ENCODE data around the gene KIAA1671.

KIAA1671 gene

DNA sequence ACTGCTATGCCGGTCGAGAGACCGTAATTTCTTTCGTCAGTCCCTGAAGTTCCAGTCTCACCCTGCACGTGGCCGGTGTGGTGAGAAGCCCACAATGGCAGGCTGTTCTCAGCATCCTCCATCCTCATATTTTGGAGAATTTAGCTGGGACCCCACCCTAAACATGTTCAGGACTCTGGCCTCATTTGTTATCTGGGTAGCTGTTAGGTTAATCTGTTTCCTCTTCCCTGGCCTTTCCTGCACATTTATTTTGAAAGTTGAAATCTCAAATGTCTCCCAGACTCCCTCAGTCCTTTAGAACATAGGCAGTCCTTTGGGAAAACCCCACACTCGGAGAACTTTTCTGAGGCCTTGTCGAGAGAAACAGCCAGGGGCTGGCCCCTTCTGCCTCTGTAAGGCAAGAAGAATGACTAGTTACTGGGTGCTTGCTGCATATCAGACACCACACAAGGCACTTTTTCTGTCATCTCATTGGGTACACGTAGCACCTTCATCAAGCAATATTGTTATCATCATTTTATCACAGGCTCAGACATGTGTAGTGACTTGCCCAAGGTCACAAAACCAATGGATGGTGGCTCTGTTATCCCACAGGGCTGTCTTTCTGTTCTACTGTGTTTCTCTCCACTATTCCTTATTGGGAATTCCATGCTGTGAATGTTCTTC lies 137.8 kb downstream of the KIAA1671 start:
- no peak for DNase-seq (ENCODE audit: low read depth, low spot score)

DNA sequence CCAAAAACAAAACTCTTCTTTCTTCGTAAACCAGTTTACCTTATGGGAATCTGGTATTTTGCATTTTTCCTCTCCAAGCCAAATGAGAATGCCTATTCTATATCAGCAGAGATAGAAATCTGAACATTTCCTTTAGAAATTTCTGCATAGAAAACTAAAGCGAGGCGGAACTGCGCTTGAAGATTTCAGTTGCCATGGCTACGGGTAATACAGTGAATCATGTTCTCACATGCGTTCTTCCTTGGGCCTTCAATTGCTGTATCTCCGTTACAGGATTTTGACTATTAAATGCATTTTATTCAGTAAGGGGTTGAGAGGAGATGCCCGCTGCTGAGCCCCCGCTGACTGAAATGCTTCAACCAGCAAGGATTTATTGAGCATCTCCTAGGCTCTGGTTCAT lies 138.9 kb downstream of the KIAA1671 start:
- no peak for DNase-seq (ENCODE audit: low read depth, low spot score)

DNA sequence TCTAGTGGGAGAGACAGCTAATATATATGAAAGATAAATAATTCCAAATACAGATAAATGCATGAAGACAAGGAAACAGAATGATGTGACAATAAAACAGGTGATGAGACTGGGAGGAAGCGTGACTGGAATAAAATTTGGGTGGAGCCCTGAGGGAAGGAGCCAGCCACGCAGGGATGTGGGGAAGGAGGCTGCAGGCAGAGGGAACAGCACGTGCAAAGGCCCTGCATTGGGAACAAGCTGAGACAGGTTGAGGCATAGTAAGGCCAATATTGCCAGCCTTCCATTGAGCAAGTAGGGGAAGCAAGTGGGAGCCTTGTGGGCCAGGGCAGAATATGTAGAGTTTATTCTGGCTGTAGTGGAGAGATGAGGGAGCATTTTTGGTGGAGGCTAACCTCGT lies 139.6 kb downstream of the KIAA1671 start:
- no peak for DNase-seq (ENCODE audit: low read depth, low spot score)

DNA sequence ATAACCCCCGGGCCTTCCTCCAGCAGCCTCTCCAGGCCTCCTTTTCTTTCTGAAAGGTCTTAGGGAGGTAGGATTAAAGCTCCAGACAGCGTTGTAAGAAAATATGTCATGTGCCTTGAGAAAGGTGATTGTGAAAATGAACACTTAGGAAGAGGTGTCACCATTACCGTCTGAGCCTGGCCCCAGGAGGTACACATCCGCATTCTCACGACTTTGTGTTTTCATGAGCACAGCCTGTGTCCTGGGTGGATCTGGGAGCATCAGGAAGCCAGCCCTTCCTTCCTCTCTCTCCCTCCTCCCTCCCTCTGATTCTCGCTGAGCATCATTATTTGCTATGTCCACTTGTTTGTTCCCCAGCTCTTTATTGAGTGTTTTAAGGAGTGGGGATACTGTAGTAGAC lies 142.1 kb downstream of the KIAA1671 start:
- DNase-seq (ENCODE audit: low read depth, low spot score): no peak

DNA sequence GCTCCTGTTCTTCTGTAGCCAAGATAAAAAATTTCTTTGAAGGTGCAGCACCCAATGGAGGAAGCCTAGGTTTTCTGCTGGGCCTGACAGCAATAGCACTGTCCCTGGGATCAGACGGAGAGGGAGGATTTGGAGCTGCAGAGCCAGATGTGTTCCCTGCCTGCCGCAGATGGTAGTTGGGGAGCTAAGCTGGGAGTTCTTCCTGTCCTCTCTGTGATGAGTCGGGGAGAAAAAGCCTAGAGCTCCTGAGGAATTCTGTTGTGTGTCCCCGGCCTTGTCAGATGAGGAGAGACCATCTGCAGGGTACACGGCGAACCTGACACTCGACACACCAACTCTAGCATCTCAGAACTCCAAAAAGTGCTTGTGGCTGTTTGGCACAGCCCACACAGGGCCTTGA lies 143.4 kb downstream of the KIAA1671 start:
- no peak for DNase-seq (ENCODE audit: low read depth, low spot score)

DNA sequence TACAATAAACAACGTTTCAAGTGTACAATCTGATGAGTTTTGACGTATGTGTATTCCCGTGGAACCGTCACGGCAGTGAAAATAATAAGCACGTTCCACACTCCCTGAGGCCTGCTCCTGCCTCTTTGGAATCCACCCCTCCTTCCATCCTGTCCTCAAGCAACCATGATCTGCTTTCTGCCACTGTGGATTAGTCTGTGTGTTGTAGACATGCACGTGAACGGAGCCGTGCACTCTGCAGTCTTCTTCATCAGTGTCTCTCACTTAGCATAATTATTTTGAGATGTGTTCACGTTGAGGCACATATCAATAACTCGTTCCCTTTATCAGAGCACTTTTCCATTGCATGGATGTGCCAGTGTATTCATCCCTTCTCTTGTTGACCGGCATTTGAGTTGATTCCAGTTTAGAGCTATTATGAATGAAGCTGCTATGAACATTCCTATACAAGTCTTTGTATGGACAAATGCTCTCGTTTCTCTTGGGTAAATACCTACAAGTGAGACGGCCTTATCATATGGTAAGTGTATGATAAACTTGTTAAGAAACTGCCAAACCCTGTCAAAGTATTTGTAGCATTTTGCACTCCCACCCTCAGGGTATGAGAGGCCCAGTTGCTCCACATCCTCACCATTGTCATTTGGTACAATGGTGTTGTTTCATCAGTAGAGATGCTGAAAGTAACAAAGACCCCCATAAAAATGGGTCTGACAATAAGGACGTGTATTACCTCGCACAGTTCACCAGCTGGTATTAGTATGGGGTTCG lies 144.3 kb downstream of the KIAA1671 start:
- DNase-seq (ENCODE audit: low read depth, low spot score): no peak

DNA sequence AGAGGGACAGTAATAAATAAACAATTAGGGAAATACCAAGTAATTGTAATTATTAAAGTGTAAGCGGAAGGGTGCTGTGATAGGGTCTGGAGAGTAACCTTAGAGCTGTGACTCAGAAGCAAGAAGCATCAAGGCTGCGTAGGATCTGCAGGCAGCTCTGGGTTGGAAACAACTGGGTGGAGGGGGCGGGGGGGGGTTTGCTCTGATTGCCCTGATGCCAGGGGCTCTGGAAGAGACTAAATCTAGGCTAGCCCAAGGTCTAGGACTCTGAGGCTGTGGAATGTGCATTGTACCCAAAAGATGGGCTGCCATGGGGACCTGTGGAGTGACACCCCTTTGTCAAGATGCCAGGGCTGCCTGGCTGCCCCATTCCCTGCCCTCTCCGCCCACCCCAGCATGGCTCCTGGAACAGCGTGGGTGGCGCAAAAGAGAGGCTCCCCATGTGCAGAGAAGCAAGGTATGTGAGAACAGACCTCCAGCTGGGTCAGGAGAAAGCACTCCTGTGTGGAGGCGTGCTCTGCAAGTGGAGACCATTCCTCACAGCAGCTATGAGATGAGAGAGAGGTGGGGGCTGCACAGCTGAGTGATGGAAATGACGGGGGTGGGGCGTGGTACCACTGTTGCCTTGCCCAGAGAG lies 146.0 kb downstream of the KIAA1671 start:
- DNase-seq (ENCODE audit: low read depth, low spot score): no peak

DNA sequence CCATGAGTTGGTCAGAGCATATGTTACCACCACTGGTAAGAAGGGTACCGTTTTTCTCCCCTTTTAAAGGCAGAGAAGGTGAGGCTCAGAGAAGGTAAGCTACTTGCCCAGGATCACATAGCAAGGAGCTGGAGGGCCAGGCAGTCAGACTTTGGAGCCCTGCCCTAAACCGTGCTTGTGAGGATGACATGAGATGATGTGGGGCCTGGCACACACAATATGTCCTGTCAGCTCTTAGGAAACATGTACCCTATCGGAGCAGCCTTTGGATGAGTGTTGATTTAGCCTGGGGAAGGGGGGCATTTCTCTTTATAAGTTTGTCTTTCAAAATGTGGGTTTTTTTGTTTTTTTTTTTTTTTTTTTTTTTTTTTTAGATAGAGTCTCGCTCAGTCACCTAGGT lies 146.7 kb downstream of the KIAA1671 start:
- no peak for DNase-seq (ENCODE audit: low read depth, low spot score)

DNA sequence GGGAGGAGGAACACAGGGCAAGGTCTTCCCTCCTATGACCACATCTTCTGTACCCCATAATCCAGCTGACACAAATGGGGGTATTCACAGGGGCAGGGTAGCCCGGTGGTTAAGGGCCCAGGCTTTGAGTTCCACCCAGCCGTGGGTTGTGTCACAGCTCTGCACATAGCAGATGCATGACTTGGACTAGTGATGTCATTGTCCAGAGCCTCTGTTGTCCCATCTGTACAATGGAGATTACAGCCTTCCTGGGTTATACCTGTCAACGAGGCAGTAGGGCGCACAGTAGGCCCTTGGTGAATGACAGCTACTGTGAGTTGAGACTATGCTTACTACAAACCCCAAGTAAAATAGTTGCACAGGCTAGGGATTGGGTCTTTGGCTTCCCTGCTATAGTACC lies 147.9 kb downstream of the KIAA1671 start:
- DNase-seq (ENCODE audit: low read depth, low spot score): no peak

DNA sequence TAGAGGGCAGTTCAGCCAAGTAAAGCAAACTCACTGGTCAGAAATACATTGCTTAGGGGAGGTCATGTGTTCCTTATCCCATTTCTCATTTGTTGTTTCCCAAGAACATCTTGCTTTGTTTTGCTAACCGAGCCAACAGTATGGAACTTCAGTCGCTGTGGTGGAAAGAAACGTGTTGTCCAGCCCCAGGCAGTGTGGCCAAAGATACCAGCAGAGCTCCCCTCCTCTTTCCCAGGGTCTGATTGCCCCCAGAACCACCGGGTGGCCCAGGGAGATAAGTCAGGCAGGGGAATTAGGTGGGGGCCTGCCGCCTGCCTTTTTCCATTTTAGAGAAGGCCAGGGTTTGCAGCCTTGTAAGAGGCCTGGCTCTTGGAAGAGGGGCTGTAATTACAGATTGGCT lies 148.4 kb downstream of the KIAA1671 start:
- DNase-seq (ENCODE audit: low read depth, low spot score): no peak

DNA sequence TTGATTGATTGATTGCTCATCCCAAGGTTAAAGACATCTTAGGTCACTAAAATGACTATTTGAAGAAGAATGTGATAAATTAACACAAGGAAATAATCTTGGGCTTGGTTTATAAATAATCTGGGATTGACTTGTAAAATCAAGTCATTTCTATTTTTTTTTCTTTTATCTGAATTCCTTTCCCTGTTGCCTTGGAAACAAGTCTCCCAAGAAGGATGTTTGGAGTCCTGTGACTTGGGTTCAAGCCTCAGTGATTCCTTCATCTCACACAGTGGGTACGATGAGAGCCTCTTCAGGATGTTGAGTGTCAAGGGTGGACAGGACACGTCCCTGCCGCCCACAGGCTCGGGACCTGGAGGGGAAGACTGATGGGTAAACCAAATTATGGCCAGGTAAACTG lies 149.0 kb downstream of the KIAA1671 start:
- no peak for DNase-seq (ENCODE audit: low read depth, low spot score)

DNA sequence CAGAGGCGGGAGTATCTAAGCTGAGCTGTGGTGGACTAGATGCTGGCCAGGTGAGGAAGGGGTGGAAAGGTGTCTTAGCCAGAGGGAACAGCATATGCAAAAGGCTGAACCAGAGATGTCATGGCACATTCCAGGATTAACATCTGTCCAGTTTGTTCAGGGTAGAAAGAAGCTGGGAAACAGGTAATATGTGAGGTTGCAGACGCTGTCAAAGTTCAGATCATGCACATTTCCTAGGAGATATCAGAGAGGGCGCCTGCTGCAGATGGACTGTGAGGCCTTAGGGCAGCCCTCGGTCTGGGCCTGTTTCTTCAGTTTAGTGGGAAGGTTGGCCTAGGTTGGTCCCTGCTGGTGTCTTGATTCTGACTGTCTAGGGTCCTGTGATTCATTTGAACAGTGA lies 149.5 kb downstream of the KIAA1671 start:
- DNase-seq (ENCODE audit: low read depth, low spot score): no peak

DNA sequence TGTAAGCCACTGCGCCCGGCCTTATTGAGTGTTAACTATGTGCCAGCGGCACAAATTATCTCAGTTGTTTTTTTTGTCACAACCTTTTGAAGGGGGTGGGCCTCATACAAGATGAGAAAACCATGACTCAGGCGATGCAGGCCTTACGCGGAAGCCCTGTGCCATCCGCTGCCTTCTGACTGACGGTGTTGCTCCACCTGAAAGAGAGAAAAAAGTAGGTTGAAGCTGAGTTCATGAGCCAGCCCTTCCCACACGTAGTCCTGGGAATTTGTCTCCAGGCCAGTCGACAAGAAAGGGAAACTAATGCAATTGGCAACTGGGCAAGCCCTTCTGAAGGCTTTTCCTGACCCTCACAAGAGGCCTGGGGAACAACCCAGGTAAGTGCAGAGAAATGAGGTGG lies 150.2 kb downstream of the KIAA1671 start:
- no peak for DNase-seq (ENCODE audit: low read depth, low spot score)

DNA sequence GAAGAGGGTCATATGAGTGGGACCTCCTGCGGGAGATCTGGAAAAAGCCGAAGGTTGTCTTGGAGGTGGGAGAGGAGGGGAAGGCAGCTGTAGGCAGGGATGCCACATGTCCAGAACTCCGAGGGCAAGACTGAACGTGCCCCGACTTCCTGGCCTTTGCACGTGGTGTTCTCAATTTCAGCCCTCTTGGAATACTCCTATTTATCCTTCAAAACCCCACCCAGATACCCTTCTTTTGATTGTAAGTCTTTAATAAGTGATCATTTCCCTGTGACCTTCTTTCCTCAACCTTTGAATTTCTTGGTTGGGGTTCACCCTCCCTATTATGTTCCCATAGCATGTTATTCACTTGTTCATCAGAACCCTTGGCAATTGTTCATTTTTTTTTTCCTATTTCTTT lies 151.9 kb downstream of the KIAA1671 start:
- DNase-seq (ENCODE audit: low read depth, low spot score): no peak

DNA sequence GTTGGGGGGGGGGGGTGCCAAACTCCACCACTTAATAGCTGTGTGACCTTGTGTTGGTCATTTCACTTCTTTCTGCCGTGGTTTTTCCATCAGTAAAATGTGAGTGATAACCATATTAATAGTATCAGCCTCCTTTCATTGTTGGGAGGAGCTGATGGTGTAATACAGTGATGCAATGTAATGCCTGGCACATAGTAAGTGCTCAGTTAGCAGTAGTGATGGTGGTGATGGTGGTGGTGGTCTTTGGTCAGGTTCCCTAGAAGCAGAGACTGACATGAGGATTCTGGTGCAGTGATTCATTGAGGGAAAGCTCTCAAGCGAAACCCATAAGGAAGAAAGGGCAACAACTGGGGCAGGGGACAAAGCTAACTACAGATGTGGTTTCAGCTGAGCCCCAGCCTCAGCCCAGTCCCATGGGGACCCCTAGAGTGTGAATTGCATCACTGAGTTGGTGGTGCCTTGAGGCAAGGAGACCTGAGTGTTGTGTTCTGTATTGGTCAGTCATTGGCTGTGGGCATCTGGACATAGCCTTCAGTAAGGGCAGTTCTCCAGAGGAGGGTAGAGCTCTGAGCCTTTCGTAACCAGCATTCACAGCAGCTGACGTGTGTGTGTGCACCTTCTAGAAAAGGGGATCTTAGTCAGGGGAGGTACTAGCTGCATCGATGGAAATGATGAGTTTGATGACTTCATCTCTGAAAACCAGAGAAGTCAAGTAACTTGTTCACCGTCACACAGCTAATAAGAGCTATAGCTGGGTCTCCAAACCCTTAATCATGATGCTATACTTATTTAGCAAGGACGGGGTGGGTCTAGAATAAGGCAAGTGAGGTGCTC lies 153.5 kb downstream of the KIAA1671 start:
- DNase-seq (ENCODE audit: low read depth, low spot score): no peak

DNA sequence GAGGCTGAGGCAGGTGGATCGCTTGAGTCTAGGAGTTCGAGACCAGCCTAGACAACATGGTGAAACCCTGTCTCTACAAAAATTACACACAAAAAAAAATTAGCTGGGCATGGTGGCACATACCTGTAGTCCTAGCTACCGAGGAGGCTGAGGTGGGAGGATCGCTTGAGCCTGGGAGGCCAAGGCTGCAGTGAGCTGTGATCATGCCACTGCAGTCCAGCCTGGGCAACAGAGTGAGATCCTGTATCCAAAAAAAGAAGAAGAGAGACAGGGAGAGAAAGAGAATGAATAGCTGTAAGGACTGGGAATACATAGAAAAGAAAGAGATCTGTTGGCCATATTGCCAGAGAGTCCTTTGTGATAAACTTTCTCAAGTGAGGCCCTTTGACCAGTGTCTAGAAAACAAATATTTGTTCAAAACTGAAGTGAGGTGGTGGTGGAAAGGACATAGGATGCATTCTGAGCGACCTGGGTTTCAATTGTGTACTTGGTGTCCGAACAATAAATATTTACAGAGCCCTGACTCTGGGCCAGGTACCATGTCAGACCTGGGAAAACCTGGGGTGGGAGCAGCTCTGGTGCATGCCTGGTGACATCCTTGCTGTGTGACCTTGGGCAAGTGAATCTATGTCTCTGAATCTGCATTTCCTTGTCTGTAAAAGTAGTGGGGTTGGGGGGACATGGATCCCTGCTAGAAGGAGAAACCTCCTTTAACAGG lies 157.5 kb downstream of the KIAA1671 start:
- no peak for DNase-seq (ENCODE audit: low read depth, low spot score)

DNA sequence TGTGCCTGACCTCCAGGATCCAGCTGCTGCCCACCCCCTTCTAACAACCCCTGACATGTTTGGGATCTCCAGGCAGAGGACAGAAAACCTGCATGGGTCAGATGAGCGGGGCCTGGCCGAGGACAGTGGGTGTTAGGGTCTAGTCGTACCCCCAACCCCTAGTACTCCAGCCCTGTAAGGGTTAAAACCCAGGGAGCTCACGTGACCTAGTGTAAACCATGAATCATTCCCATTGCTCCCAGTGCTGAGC lies 158.0 kb downstream of the KIAA1671 start:
- DNase-seq (ENCODE audit: low read depth, low spot score): no peak

DNA sequence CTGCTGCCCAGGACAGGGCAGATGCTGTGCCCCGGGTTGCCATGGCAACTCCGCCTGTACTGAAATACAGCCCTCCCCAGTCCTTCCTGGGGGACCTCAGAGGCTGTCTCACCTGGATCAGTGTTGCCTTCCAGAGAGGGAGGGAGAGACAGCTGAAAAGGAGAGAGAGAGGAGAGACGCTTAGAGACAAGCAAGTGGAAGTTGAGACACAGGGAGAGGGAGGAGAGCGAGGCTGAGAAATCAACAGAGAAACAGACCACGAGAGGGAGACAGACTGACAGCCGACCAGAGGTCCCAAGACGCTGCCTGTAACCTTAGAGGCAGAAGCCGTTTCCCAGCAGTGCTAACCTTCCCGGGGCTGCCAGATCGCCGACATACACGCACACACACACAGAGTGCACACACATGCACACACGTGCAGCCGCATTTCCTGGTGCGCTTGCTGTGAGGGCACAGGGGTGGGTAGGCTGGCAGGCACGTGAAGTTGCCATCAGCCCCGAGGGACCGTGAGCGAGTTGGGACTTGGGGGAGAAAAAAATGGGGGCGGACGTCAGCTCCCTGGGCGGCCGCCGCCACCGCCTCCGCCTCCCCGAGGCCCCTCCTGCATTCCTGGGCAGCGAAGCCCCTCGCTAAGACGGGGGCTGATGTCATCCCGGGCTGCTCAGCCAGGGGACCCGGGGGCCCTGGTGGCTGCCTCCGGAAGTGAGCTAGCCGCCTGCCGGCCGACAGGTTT lies 158.5 kb downstream of the KIAA1671 start:
- no peak for DNase-seq (ENCODE audit: low read depth, low spot score)

DNA sequence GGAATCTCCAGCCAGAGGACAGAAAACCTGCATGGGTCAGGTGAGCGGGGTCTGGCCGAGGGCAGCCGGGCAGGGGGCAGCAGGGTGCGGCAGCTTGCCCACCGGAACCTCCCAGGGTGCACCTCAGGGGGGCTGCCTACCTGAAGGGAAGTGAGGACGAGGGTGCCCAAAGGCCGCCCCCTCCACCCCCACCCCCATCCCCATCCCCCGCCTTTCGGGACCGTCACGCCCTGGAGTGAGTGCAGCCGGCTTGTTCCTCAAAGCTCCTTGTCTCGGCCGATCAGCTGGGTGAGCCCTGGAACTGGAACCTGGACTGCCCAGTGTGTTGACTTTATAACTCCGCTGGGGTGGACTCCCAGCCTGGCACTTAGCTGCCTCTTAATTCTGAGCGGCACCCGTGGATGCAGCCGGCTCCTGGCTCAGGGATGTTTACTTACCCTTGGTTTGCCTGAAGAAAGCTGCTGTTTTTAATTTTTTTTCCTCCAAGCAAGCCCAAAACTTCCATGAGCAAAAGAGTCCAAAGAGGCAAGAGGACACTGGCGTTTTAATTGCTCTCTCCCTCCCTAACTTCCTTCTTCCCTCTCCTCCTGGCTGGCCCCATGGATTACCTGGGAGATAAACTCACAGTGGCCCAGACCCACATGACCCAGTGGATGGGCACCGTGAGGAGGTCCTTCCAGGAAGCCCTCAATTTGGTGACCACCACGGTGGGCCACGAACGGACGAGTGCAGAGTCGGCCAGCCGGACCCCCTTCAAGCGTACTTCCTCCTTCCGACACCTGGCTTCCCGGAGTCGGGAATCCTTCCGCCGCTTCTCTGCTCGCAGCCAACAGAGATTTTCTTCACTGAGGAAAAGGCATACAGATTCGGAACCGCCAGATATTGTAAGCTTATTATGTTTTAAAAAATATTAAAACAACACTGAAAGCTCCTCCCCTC lies 159.3 kb downstream of the KIAA1671 start:
- no peak for DNase-seq (ENCODE audit: low read depth, low spot score)
